HTERT RPE-1 (cell line): ENCODE measurements around the gene SLC39A11.
"Not testable (repeated sequence)": the region's sequence is repeated elsewhere in the genome, so short reads cannot be mapped to it uniquely, and the experiment has no call there.

Source experiments
- in situ Hi-C: fragments of 300-500 bp; cut with MboI; formaldehyde crosslinking; loops from 4 replicates; pipeline ENCODE4 v1.14.3; 2020; ENCODE audit warnings: low sequenced_read_pairs

Gene SLC39A11

GRCh38 chr17:72643575-72644216, 448.8 kb downstream of the SLC39A11 start:
- in situ Hi-C loops: no loop called here

- in situ Hi-C loops: no loop called here
These were observed 449.8 kb downstream of the SLC39A11 start for GRCh38 chr17:72642720-72643119.

- in situ Hi-C loops: no loop called here
These were observed 451.9 kb downstream of the SLC39A11 start for GRCh38 chr17:72640415-72641165.

DNA sequence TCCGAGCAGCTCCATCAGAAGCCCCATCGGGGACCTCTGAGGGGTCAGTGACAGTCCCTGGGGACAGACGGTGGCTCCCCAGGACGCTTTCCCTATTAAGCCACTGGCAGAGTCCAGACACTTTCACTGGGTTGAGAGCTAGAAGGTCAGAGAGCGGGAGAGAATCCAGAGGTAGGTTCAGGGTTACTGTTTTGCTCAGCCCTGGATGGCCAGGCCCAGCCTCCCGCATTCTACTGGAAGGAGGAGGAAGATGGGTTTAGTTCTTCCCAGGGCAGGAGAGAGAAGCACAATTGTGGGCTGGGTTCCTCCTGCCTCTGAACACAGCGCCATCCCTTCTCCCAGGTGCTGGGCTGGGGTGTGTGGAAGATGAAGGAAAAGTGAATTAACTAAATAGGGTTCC, 452.8 kb downstream of the SLC39A11 start:
- in situ Hi-C loops: no loop called here

DNA sequence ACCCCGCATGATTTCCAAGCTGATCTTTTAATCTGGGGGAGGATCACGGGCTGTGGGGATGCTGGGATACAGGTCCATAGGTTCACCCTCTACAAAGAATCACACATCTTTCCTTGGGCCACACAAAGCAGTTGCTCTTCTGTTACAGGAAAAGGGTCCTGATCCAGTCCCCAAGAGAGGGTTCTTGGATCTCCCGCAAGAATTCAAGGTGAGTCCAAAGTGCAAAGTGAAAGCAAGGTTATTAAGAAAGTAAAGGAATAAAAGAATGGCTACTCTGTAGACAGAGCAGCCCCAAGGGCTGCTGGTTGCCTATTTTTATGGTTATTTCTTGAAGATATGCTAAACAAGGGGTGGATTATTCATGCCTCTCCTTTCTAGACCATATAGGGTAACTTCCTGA, 453.6 kb downstream of the SLC39A11 start:
- in situ Hi-C loops: not testable (repeated sequence)

DNA sequence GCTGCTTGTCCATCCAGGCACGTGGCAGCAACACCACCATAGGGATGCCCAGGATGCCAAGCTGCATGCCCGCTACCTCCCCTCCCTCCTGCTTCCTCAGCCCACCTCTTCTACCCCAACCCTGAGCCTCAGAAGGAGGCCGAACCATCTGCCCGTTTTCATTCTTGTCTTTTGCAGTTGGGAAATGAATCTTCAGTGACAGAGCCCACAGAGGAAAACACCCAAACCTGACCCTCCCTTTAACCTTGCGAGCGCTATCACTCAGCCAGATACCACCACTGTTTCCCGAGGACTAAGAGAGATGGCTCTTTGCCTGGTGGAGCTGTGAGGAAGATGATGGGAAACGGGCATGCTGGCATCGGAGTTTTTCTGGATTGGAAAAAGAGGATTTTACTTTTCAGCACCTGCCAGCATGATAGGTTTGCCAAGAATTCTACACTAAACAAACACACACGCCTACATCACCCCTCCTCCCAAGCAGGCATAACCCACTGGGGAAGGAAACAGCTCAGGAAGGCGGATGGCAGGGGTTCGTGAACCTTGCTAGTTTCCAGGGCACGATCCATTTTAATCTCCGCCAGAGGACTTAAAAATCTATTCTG, 457.4 kb downstream of the SLC39A11 start:
- in situ Hi-C loops: no loop called here

- in situ Hi-C loops: no loop called here
These were observed 457.9 kb downstream of the SLC39A11 start for GRCh38 chr17:72634621-72635020.

DNA sequence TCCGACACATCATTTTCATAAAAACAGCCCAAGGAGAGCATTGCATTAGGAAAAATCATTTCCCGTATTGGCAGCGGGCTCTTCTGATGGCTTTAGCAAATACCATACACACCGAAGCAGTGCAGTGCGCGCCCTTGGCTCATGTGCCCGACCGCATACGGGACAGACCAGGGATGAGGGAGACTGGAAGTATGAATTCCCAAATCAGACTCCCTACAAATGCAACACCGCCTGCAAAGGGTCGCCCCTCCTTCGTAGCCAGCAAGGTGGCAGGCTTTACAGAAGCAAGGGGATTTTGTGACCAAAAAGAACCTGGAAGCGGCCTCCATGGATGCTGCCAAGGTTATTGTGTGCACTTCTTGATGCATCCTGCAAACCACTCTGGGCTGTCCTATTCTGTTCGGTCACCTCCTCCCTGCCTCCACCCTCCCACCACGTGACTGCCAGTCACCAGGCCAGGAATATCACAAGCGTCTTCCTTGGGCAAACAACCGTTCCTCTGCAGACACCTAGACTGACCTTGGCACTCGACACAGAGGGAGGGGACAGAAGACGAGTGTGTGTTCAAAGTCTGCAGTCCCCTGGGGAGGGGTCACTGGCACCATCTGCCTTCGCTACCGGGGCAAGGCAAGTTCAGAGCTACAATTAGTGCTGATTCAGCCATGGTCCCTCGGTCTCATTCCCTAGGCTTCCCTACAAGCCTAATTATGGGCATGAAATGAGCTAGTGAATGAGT, 460.4 kb downstream of the SLC39A11 start:
- in situ Hi-C loops: no loop called here

DNA sequence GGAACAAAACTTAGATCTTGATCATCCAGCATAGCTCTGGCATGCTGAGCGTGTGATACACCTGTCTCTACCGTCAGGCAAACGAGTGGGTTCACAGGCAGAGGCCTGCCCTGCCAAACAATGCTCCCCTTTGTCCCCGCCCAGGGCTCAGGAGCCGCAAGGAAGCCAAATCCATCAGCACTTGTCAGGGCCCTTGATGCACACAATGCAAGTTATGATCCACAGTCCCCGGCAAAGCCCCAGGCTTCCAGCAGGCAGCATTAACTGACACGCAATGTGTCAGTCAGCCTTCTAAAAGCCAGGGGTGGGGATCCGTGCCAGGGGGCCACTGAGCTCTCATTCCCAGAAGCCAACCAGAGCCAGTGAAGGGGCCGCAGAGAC, 460.9 kb downstream of the SLC39A11 start:
- in situ Hi-C loops: no loop called here

DNA sequence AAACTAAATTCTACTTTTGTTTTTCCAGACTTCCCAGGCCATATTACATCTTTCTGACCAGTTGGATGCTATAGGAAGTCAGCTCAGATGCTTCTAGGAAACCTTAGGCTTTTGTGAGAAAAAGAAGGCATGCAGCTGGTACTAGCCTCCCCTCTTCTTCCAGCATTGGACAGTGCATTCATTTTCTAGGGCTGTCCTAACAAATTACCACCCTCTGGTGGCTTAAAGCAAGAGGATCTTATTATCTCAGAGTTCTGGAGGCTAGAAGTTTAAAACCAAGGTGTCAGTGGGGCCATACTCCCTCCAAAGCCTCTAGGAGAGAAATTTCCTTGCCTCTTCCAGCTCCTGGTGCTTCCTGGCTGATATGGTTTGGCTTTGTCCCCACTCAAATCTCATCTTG, 467.8 kb downstream of the SLC39A11 start:
- in situ Hi-C loops: no loop called here

GRCh38 chr17:72624226-72624625, 468.3 kb downstream of the SLC39A11 start:
- in situ Hi-C loops: no loop called here

GRCh38 chr17:72622661-72623433, 469.6 kb downstream of the SLC39A11 start:
- in situ Hi-C loops: no loop called here

- in situ Hi-C loops: no loop called here
These were observed 472.4 kb downstream of the SLC39A11 start for GRCh38 chr17:72619976-72620650.

GRCh38 chr17:72618001-72618509, 474.4 kb downstream of the SLC39A11 start:
- in situ Hi-C loops: no loop called here

DNA sequence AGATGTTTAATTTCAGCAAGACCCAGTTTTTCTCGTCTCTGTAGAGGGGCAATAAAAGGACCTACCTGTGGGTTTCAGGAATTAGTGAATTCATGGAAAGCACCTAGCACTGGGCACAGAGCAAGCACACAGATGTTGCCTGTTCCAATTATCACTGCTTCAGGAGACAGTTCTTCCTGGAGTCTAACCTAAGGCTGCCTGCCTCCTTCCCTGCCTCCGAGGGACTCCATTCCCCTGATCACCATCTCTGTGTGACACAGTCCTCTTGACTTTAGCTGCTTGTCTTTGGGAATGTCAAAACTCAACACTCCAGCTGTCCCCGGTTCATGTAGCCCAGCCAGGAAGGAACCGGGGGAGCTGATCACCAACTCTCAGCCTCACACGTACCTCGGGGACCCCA, 474.9 kb downstream of the SLC39A11 start:
- in situ Hi-C loops: no loop called here

DNA sequence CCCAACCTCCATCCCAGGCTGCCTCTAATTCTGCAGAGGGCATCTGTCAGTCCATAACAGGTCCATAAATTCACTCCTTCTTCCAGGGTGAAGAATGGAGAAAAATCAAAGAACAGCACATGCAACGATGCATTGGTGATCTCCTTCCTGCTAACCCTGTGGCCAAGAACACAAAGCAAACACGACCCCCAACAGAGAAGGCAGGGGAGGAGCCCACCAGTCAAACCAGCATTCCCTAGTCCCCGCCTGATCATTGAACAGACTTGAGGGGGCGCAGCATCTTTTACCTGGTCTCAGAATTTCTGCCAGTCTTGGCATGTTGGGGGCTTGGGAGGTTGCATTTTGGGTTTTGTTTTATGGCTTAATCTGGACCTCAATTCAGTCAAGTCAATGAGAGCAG, 476.0 kb downstream of the SLC39A11 start:
- in situ Hi-C loops: no loop called here

DNA sequence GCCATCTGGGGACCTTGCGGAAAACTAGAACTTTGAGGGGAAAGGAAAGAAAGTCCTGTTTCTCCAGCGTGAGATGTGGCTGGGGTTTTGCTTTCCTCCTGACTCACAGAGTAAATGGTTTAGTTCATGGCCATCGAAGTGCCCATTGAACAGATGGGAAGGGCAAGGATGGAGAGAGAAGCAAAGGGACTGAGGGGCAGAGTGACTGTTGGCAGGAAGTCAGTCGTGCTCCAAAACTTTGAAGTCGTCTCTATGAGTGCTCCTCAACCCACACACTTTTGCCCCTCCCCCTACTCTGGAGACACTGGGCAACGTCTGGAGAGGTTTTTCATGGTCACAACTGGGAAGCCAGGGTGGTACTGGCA, 476.9 kb downstream of the SLC39A11 start:
- in situ Hi-C loops: no loop called here

- in situ Hi-C loops: no loop called here
These were observed 477.4 kb downstream of the SLC39A11 start for GRCh38 chr17:72614871-72615626.

GRCh38 chr17:72614476-72614870, 478.0 kb downstream of the SLC39A11 start:
- in situ Hi-C loops: no loop called here
